Transverse colon (tissue), 4 donors: Measurements from ENCODE around the gene GPR171. TPM values are rescaled to one million over a fixed set of nuclear protein-coding genes. Genes with fewer than 3 reads are reported as not detected.
"Not testable (repeated sequence)": the region's sequence is repeated elsewhere in the genome, so short reads cannot be mapped to it uniquely, and the experiment has no call there.

Experiments used
- DNase-seq: peaks from one replicate; pipeline ENCODE4 v3.0.0-alpha.2; 2019
- H3K27ac ChIP-seq, 4 donors: fragments of 200-600 bp; sonication (generic); 2 replicates each; pipeline ENCODE4 v1.5.1; 2016 to 2018; ENCODE audit warnings: inconsistent platforms in 4 of 4
- H3K27me3 ChIP-seq: fragments of 200-600 bp; sonication (generic); 2 replicates; pipeline ENCODE4 v1.5.1; 2017; ENCODE audit warnings: inconsistent platforms
- H3K36me3 ChIP-seq, 4 donors: fragments of 200-600 bp; sonication (generic); 2 replicates each; pipeline ENCODE4 v1.5.1; 2017 to 2019; ENCODE audit warnings: inconsistent platforms in 4 of 4
- H3K4me1 ChIP-seq, 4 donors: fragments of 200-600 bp; sonication (generic); 2 replicates each; pipeline ENCODE4 v1.5.1; 2017 to 2020; ENCODE audit warnings: inconsistent platforms in 4 of 4
- H3K4me3 ChIP-seq, 4 donors: fragments of 200-600 bp; sonication (generic); 1 replicate in 1 of 4; 2 replicates in 3 of 4; pipeline versions ENCODE4 v1.5.1 to v1.6.1; 2017 to 2019; ENCODE audit warnings: inconsistent platforms in 4 of 4
- H3K9me3 ChIP-seq, 2 donors: fragments of 200-600 bp; sonication (generic); 2 replicates each; pipeline ENCODE4 v1.5.1; 2017 to 2019; ENCODE audit warnings: inconsistent platforms in 2 of 2
- EP300 ChIP-seq: sonication (generic); formaldehyde crosslinking; IDR thresholded peaks from one replicate; pipeline ENCODE4 v1.6.1; 2017; ENCODE audit warnings: antibody characterized with exemption, low read depth
- POLR2A ChIP-seq: fragments of 450-650 bp; IDR thresholded peaks from one replicate; pipeline ENCODE4 v1.6.1; 2016; ENCODE audit warnings: antibody characterized with exemption, mild to moderate bottlenecking, moderate library complexity
- POLR2AphosphoS5 ChIP-seq, 3 donors: sonication (generic); formaldehyde crosslinking; IDR thresholded peaks; one replicate each; pipeline ENCODE4 v1.6.1; 2016; ENCODE audit warnings: antibody characterized with exemption in 3 of 3
- WGBS, 2 donors: methylation state at CpG; one replicate each; pipeline ENCODE4 v1.1.5; 2018; ENCODE audit warnings: low coverage in 1 of 2; 5-methylcytosine and 5-hydroxymethylcytosine counted together
- in situ Hi-C, 4 donors: fragments of 200-750 bp; cut with MboI; loops; one replicate each; pipeline versions ENCODE4 v1.15.0 to v1.15.1; 2017; ENCODE audit warnings: low sequenced_read_pairs in 3 of 4, low pct_ligation_motif_present in 1 of 4, low pct_unique_long_range_greater_than_20kb in 1 of 4
- intact Hi-C: fragments of 100-400 bp; cut with DNase I; formaldehyde crosslinking; loops from one replicate; pipeline ENCODE4 v1.15.1; 2023; ENCODE audit warnings: low total_unique reads
- total RNA-seq, 4 donors: library from RNA; depleted of rRNA; stranded (reverse); fragments of >200 nt; gene quantifications; one replicate each; pipeline ENCODE4 v1.1.0, GENCODE V29; 2016
- TF ChIP-seq, protein P1 (sequence below), 5 experiments: fragments of 200-600 bp in 3 of 5; fragments of 450-650 bp in 2 of 5; sonication (generic) in 3 of 5; IDR thresholded peaks; 1 replicate in 2 of 5; 2 replicates in 3 of 5; pipeline ENCODE4 v1.5.1; 2016 to 2017; ENCODE audit warnings: antibody characterized with exemption in 5 of 5, inconsistent platforms in 3 of 5, mild to moderate bottlenecking in 2 of 5, moderate library complexity in 1 of 5

The GPR171 gene
- total RNA-seq, 4 donors from 2014 or later: 3.8 to 6.8 TPM; not detected in 2

DNA sequence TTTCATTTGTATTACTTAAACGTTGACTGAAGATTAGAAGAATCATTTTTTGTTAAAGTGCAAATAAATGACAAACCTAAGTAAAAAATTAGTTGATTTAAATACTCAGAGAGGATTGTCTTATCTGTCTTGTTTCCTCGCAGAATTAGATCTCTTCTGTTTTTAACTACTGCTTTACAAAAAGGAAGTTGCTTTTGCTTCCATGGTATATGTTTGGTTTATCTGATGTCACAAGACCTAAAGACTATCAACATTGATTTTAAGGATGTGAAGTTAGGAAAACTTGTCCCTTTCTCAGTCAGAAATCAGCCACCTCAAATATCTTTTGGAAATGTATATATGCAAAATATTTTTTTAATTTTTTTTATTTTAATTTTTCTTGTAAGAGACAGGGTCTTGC lies 28.7 kb downstream of the GPR171 start:
- Histone ChIP-seq H3K4me1 (peaks cover 0 to 25% (median 4%) of the 10 kb centered on the region in 4 donors), H3K4me3 (no peak overlapping the region), H3K27me3 (no peaks in the 10 kb centered on the region), H3K36me3 (no peaks in the 10 kb centered on the region), H3K9me3 (no peaks in the 10 kb centered on the region), H3K27ac (no peak overlapping the region)
- DNase-seq: no peak
- in situ Hi-C loops (no loop called here), intact Hi-C loops (no loop called here)
- WGBS, 2 donors: 69 to 71% methylated on average over 2 of the region's 2 CpGs
- no peak for TF ChIP-seq EP300

DNA sequence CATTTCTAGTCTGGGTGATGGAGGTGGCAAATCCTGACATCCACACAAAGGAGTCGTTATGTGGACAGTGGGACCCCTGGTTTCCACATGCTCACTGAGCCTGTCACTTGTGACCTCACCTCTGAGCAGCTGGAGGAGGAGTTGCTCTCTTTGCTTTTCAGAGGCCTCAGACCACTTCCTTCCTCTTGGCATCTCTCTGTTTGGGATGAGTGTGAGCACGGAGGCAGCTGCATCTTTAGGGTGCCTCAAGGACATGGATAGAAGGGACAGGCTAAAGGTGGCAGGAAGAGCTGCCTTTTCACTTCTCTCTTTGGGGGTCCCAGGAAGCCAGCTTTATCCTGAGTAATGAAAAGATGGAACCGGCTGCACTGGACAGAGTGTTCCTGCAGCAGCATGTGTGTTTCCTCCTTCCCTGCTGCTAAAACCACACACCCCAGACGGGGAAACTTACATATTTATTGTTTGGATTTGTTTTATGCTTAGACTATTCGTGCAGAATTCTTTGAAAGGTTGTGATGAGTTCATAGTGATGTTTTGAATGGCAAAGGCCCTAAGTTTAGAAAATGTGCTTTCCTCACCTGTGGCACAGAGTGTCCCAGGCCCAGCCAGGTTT lies 31.8 kb downstream of the GPR171 start:
- no peak for TF ChIP-seq EP300
- TF ChIP-seq, protein P1, sequence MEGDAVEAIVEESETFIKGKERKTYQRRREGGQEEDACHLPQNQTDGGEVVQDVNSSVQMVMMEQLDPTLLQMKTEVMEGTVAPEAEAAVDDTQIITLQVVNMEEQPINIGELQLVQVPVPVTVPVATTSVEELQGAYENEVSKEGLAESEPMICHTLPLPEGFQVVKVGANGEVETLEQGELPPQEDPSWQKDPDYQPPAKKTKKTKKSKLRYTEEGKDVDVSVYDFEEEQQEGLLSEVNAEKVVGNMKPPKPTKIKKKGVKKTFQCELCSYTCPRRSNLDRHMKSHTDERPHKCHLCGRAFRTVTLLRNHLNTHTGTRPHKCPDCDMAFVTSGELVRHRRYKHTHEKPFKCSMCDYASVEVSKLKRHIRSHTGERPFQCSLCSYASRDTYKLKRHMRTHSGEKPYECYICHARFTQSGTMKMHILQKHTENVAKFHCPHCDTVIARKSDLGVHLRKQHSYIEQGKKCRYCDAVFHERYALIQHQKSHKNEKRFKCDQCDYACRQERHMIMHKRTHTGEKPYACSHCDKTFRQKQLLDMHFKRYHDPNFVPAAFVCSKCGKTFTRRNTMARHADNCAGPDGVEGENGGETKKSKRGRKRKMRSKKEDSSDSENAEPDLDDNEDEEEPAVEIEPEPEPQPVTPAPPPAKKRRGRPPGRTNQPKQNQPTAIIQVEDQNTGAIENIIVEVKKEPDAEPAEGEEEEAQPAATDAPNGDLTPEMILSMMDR (IDR thresholded peaks at IDR 0.05): no peak
- TF ChIP-seq POLR2AphosphoS5 (IDR thresholded peaks at IDR 0.05): peak in 1 of 3 donors; percentile 13
- no peak for TF ChIP-seq POLR2A
- no peaks in the 10 kb centered on the region for H3K9me3 ChIP-seq

DNA sequence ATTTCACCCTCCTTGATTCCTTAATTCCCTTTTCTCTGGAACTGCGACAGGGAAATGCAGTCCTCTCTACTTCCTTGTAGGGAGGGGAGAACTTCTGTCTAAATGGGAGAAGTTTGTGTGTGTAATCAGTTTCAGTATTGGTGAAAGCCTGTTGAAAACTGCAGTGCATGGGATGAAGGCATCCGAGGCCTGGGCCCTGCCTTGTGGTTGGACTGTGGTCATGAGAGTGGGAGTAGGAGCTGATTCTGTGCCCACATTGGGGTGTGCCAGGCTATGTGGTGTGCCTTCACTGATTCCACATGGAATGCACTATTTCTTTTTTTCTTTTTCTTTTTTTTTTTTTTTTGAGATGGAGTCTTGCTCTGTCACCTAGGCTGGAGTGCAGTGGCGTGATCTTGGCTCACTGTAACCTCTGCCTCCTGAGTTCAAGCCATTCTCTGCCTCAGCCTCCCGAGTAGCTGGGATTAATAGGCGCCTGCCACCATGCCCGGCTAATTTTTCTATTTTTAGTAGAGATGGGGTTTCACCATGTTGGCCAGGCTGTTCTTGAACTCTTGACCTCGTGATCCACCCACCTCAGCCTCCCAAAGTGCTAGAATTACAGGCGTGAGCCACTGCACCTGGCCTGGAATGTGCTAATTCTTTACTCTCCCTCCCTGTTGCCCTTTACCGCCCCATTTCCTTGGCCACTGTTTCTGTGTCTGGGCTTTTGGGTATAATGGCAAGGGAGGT lies 32.9 kb downstream of the GPR171 start:
- not testable (repeated sequence) for H3K36me3 ChIP-seq, H3K9me3 ChIP-seq, H3K4me3 ChIP-seq, H3K27me3 ChIP-seq
- WGBS, 2 donors: 69% methylated on average over 9 of the region's 9 CpGs; no CpG with 5 or more reads in 1 of the 2 donors
- H3K4me1 ChIP-seq: peaks cover 0 to 19% (median 0%) of the 10 kb centered on the region in 4 donors
- in situ Hi-C loops (loop anchor here (5.0 to 10.0 kb wide), 5 partner anchors 45 to 117 kb away; partner anchors contain the start of gene P2RY14 (in 2 of the 4)), intact Hi-C loops (loop anchor here (5.0 kb wide), 1 partner anchor 112 kb away; no protein-coding TSS in a partner anchor)
- peak; percentile 32 for DNase-seq
- H3K27ac ChIP-seq: peak overlapping the region; percentile 40 to 57 (median 47)

More for the DNA sequence above, 31.8 kb downstream of the GPR171 start:
- Histone ChIP-seq H3K27me3 (no peaks in the 10 kb centered on the region), H3K4me3 (no peak overlapping the region), H3K4me1 (peaks cover 0 to 19% (median 0%) of the 10 kb centered on the region in 4 donors), H3K36me3 (no peaks in the 10 kb centered on the region), H3K27ac (peak overlapping the region; percentile 40 to 57 (median 47))
- in situ Hi-C loops: no loop called here
- DNase-seq: peak; percentile 39
- intact Hi-C loops: no loop called here
- 34 to 39% methylated on average over 4 to 5 of the region's 5 CpGs for WGBS, 2 donors

DNA sequence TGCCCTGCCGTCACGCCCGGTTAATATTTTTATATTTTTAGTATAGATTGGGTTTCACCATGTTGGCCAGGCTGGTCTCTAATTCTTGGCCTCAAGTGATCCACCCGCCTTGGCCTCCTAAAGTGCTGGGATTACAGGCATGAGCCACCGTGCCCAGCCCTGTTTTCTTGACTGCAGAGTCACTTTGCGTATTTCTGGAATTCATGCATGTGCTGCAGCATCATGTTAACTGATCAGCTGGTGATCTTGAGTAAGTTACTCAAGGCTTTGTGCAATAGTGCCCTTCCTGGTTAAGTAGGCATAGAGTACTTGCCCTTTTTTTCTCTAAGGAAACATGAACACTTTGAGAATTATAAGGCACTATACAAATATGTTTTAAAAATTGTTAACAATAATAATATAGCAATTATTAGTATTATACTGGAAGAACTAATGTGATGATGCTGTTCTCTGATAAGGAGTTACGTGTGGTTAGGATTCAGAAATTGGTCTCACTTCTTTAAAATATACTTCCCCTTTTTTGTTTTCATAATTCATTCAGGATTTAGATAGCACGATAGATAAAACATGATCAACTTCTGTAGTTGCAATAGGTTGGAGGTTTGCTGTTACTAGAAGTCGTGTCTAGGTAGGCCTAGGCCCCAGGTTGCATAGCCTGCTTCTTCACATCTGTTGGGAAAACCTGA lies 33.6 kb downstream of the GPR171 start:
- Histone ChIP-seq H3K36me3 (no peaks in the 10 kb centered on the region), H3K9me3 (no peaks in the 10 kb centered on the region), H3K27ac (peak overlapping the region in 3 of 4 donors; percentile 7 to 57 (median 10)), H3K4me3 (no peak overlapping the region), H3K4me1 (peaks cover 0 to 19% (median 0%) of the 10 kb centered on the region in 4 donors), H3K27me3 (no peaks in the 10 kb centered on the region)
- intact Hi-C loops: loop anchor here (5.0 kb wide), 1 partner anchor 113 kb away; no protein-coding TSS in a partner anchor
- in situ Hi-C loops: loop anchor here (5.0 to 10.0 kb wide), 5 partner anchors 45 to 118 kb away; partner anchors contain the start of gene P2RY14 (in 2 of the 4)
- TF ChIP-seq, protein P1 (IDR thresholded peaks at IDR 0.05): no peak
- TF ChIP-seq POLR2AphosphoS5 (IDR thresholded peaks at IDR 0.05): no peak
- no peak for TF ChIP-seq EP300
- TF ChIP-seq POLR2A: no peak
- 83 to 84% methylated on average over 9 of the region's 9 CpGs for WGBS, 2 donors
- no peak for DNase-seq
